Trophoblast cell (in vitro differentiated cells and primary cell): ENCODE results near the gene DDX27.

Experiments
- DNase-seq, 2 donors: peaks; one replicate each; pipeline ENCODE4 v3.0.0-alpha.2; 2016
- H2AFZ ChIP-seq: 2 replicates; pipeline ENCODE4 v1.6.1; 2013; ENCODE audit warnings: low read length, moderate library complexity, mild to moderate bottlenecking; ENCODE audit not compliant: insufficient read depth, poor library complexity
- H2AK5ac ChIP-seq: 2 replicates; pipeline ENCODE4 v1.6.1; 2013; ENCODE audit warnings: mild to moderate bottlenecking, low read length
- H2BK120ac ChIP-seq: 2 replicates; pipeline ENCODE4 v1.6.1; 2013; ENCODE audit warnings: low read length, mild to moderate bottlenecking, moderate library complexity; ENCODE audit not compliant: insufficient read depth, poor library complexity
- H2BK12ac ChIP-seq: 2 replicates; pipeline ENCODE4 v1.6.1; 2013; ENCODE audit warnings: mild to moderate bottlenecking, low read length, moderate library complexity
- H2BK5ac ChIP-seq: 2 replicates; pipeline ENCODE4 v1.6.1; 2013; ENCODE audit warnings: low read length, low read depth, moderate library complexity, mild to moderate bottlenecking; ENCODE audit not compliant: poor library complexity
- H3K14ac ChIP-seq: 2 replicates; pipeline ENCODE4 v1.6.1; 2013; ENCODE audit warnings: mild to moderate bottlenecking, low read length
- H3K18ac ChIP-seq: 2 replicates; pipeline ENCODE4 v1.6.1; 2013; ENCODE audit warnings: mild to moderate bottlenecking, low read length
- H3K23ac ChIP-seq: 2 replicates; pipeline ENCODE4 v1.6.1; 2013; ENCODE audit warnings: low read length
- H3K27ac ChIP-seq: 2 replicates; pipeline ENCODE4 v1.5.1; 2013; ENCODE audit warnings: low read depth, mild to moderate bottlenecking, inconsistent platforms, low read length, moderate library complexity
- H3K27me3 ChIP-seq: 2 replicates; pipeline ENCODE4 v1.6.1; 2013; ENCODE audit warnings: inconsistent platforms, mild to moderate bottlenecking, low read length, moderate library complexity; ENCODE audit not compliant: insufficient read depth
- H3K36me3 ChIP-seq, 2 experiments: 1 replicate in 1 of 2; 2 replicates in 1 of 2; pipeline ENCODE4 v1.6.1; 2013; ENCODE audit warnings: low read length in 2 of 2, mild to moderate bottlenecking in 2 of 2, moderate library complexity in 1 of 2; ENCODE audit not compliant: insufficient read depth in 2 of 2, control insufficient read depth in 1 of 2
- H3K4ac ChIP-seq: 2 replicates; pipeline ENCODE4 v1.6.1; 2013; ENCODE audit warnings: low read depth, mild to moderate bottlenecking, low read length, moderate library complexity
- H3K4me1 ChIP-seq, 2 experiments: 1 replicate in 1 of 2; 2 replicates in 1 of 2; pipeline ENCODE4 v1.6.1; 2013; ENCODE audit warnings: low read length in 2 of 2, mild to moderate bottlenecking in 2 of 2, moderate library complexity in 1 of 2; ENCODE audit not compliant: insufficient read depth in 2 of 2, control insufficient read depth in 1 of 2
- H3K4me2 ChIP-seq: 2 replicates; pipeline ENCODE4 v1.6.1; 2013; ENCODE audit warnings: inconsistent platforms, mild to moderate bottlenecking, low read length, moderate library complexity
- H3K4me3 ChIP-seq: 2 replicates; pipeline ENCODE4 v1.5.1; 2013; ENCODE audit warnings: mild to moderate bottlenecking, low read depth, low read length, inconsistent platforms
- H3K79me1 ChIP-seq: one replicate; pipeline ENCODE4 v1.6.1; 2013; ENCODE audit warnings: low read length
- H3K79me2 ChIP-seq: 2 replicates; pipeline ENCODE4 v1.6.1; 2013; ENCODE audit warnings: low read length, mild to moderate bottlenecking; ENCODE audit not compliant: control insufficient read depth, insufficient read depth, poor library complexity
- H3K9ac ChIP-seq: 2 replicates; pipeline ENCODE4 v1.6.1; 2013; ENCODE audit warnings: mild to moderate bottlenecking, low read length
- H3K9me3 ChIP-seq: 2 replicates; pipeline ENCODE4 v1.6.1; 2013; ENCODE audit warnings: low read depth, mild to moderate bottlenecking, control low read depth, inconsistent platforms, low read length; ENCODE audit not compliant: insufficient read depth
- H4K12ac ChIP-seq: 2 replicates; pipeline ENCODE4 v1.6.1; 2013; ENCODE audit warnings: low read depth, mild to moderate bottlenecking, low read length, moderate library complexity
- H4K8ac ChIP-seq: 2 replicates; pipeline ENCODE4 v1.6.1; 2013; ENCODE audit warnings: low read depth, mild to moderate bottlenecking, low read length, moderate library complexity
- H4K91ac ChIP-seq: one replicate; pipeline ENCODE4 v1.6.1; 2013; ENCODE audit warnings: low read depth, mild to moderate bottlenecking, low read length, moderate library complexity
- WGBS: extraction: QIAGEN DNeasy Blood & Tissue Kit; methylation state at CpG from one replicate; pipeline ENCODE4 v1.1.7; 2013; ENCODE audit warnings: missing lambda C conversion rate; ENCODE audit not compliant: insufficient read length, insufficient coverage; ENCODE audit errors: extremely low coverage; 5-methylcytosine and 5-hydroxymethylcytosine counted together

The DDX27 gene

DNA sequence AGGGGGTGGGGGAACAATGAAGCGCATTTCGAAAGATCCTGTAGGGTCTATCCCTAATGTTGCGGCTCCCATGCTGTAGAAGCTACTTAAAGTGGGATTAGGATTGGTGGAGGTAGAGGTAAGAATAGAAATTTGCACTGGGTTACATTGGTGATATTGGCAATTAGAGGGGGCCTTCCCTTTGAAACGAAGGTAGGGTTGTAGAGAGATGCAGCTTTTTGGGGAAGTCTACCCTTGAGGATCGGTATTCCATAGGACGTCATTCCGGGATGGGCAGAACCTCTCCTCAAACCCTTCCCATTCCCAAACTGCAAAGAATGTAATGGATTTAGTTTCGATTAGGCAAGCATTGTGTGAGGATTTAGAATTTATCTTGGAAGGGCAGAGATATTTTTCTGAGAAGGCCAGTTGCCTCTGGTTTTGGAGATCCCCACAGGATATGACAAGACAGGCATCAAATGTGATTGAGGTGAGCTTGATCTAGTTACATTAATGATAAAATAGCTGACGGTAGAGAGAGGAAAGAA is 64.0 kb downstream of the DDX27 start:
- DNase-seq, result no peak
- Histone ChIP-seq H4K12ac (no peak overlapping the region), H2AK5ac (no peak overlapping the region), H3K27ac (no peak overlapping the region), H3K4me3 (no peak overlapping the region), H3K36me3 (peaks cover 35 to 76% of the 10 kb centered on the region in 2 experiments), H4K91ac (no peak overlapping the region), H3K14ac (no peak overlapping the region), H3K79me2 (peaks cover 20% of the 10 kb centered on the region), H2BK12ac (no peak overlapping the region), H3K27me3 (no peaks in the 10 kb centered on the region), H2BK5ac (no peak overlapping the region), H3K4me2 (peak overlapping the region; percentile 23), H2AFZ (no peak overlapping the region), H3K18ac (no peak overlapping the region), H3K9ac (no peak overlapping the region), H3K9me3 (peaks cover 16% of the 10 kb centered on the region), H3K23ac (no peak overlapping the region), H3K79me1 (peaks cover 6% of the 10 kb centered on the region), H3K4me1 (peaks cover 11 to 21% of the 10 kb centered on the region in 2 experiments), H2BK120ac (no peak overlapping the region), H3K4ac (no peak overlapping the region), H4K8ac (no peak overlapping the region)
- WGBS, result no CpG with 5 or more reads among the region's 9 CpGs

DNA sequence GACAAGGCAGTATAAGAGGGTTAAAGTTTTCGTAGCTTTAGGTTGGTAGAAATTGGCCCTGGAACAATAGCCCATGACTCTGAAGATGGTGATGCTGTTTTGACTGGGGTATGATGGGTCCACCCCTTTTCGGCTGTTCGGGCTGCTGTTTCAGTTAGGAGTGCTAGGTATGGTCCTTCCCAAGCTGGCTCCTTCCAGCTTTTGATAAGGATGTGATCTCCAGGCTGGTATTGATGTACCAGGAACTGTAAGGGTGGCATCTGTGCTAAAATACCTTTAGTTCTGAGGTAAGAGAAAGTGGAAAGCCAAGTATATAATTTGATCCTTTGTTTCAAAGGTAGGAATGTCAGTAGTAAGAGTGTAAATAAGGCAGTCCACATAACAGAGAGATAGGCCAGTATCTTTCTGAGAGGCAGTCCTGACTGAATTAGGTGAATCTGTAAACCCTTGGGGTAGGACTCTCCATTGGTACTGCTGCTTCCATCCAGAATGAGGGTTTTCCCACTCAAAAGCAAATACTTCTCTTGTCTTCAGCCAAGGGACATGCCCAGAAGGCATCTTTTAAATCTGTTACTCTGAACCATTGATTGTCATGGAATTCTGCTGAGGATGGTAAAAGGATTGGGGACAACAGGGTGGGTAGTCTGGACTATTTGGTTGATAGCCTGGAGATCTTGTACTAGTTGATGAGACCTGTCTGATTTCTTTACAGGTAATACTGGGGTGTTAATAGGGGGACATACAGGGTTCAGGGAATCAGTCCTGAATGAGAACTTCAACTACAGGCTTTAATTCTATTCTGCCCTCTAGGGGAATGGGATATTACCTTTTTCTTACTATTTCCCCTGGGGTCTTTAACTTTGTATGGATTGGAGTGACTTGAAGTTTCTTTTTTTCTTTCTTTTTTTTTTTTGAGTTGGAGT is 64.7 kb downstream of the DDX27 start:
- Histone ChIP-seq H2BK12ac (no peak overlapping the region), H3K14ac (no peak overlapping the region), H3K9me3 (peaks cover 16% of the 10 kb centered on the region), H3K4me3 (no peak overlapping the region), H3K4ac (peak overlapping the region; percentile 3), H2BK120ac (no peak overlapping the region), H3K4me1 (peaks cover 14 to 23% of the 10 kb centered on the region in 2 experiments), H2AK5ac (no peak overlapping the region), H4K91ac (no peak overlapping the region), H3K36me3 (peaks cover 37 to 79% of the 10 kb centered on the region in 2 experiments), H3K9ac (no peak overlapping the region), H4K8ac (no peak overlapping the region), H2AFZ (no peak overlapping the region), H4K12ac (no peak overlapping the region), H3K23ac (no peak overlapping the region), H3K27ac (no peak overlapping the region), H2BK5ac (no peak overlapping the region), H3K18ac (no peak overlapping the region), H3K79me2 (peaks cover 16% of the 10 kb centered on the region), H3K4me2 (peak overlapping the region; percentile 33), H3K79me1 (peaks cover 2% of the 10 kb centered on the region), H3K27me3 (no peaks in the 10 kb centered on the region)
- WGBS, result no CpG with 5 or more reads among the region's 3 CpGs
- peak in 1 of 2 donors; percentile 19 for DNase-seq

DNA sequence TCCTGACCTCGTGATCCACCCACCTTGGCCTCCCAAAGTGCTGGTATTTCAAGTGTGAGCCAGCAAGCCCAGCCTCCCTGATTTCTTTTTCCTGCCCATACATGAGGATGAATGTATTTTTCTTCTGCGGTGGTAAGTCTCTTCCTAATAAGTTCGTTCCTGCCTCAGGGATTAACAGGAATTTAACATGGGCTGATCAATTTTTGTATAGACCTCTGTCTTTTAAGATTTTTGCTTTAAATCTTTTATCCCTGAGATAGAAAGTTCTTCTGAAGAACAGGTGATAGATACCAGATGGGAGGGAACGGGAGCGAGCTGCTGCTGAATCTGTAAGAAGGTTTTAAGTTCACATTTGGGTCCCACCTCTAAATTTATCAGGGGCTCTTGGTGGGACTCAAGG is 65.6 kb downstream of the DDX27 start:
- Histone ChIP-seq H3K4me1 (peaks cover 16 to 25% of the 10 kb centered on the region in 2 experiments), H2AFZ (no peak overlapping the region), H2AK5ac (no peak overlapping the region), H3K9me3 (peaks cover 16% of the 10 kb centered on the region), H3K27me3 (no peaks in the 10 kb centered on the region), H2BK12ac (no peak overlapping the region), H3K27ac (no peak overlapping the region), H3K4ac (no peak overlapping the region), H3K79me1 (no peaks in the 10 kb centered on the region), H3K14ac (no peak overlapping the region), H3K36me3 (peaks cover 38 to 83% of the 10 kb centered on the region in 2 experiments), H4K91ac (no peak overlapping the region), H3K23ac (no peak overlapping the region), H2BK5ac (no peak overlapping the region), H3K79me2 (peaks cover 9% of the 10 kb centered on the region), H3K4me2 (no peak overlapping the region), H3K4me3 (no peak overlapping the region), H4K12ac (no peak overlapping the region), H3K18ac (no peak overlapping the region), H4K8ac (no peak overlapping the region), H3K9ac (no peak overlapping the region), H2BK120ac (no peak overlapping the region)
- no CpG with 5 or more reads among the region's 5 CpGs for WGBS
- DNase-seq, result no peak

DNA sequence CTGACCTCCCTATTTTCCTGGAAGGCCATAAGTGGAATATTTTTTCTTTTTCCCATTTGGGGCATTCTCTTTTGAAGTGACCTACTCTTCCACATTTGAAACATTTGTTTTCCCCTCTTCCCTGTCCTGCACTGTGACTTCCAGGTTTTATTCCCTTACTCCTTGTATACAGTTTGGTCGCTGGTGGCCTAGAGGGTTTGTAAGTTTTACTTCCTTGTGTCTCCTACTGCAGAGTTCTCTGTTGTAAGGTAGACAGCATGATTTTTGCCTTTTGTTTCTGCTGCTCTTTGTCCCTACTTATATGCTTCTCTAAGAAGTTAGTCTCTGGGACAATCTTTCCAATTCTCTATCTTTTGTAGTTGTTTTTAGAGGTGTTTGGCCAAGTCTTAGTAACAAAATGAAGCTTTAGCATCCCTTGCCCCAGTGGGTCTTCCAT is 66.0 kb downstream of the DDX27 start:
- H3K4ac ChIP-seq, result no peak overlapping the region

More for the DNA sequence above, 66.0 kb downstream of the DDX27 start:
- Histone ChIP-seq H2BK120ac (no peak overlapping the region), H3K18ac (no peak overlapping the region), H4K91ac (no peak overlapping the region), H2BK5ac (no peak overlapping the region), H4K8ac (no peak overlapping the region), H3K27ac (no peak overlapping the region), H3K9ac (no peak overlapping the region), H3K79me2 (peaks cover 5% of the 10 kb centered on the region), H3K14ac (no peak overlapping the region), H2AFZ (no peak overlapping the region), H3K27me3 (no peaks in the 10 kb centered on the region), H3K36me3 (peaks cover 42 to 83% of the 10 kb centered on the region in 2 experiments), H2BK12ac (no peak overlapping the region), H2AK5ac (no peak overlapping the region), H3K4me3 (no peak overlapping the region), H3K23ac (no peak overlapping the region), H3K79me1 (no peaks in the 10 kb centered on the region), H3K4me2 (no peak overlapping the region), H3K9me3 (peaks cover 16% of the 10 kb centered on the region), H3K4me1 (peaks cover 16 to 22% of the 10 kb centered on the region in 2 experiments), H4K12ac (no peak overlapping the region)
- WGBS, result no CpG with 5 or more reads among the region's 1 CpG
- DNase-seq, result no peak
